Caco-2 (cell line): Measurements from ENCODE around the gene ITGB2. TPM values are rescaled to one million over a fixed set of nuclear protein-coding genes. Genes with fewer than 3 reads are reported as not detected.

Source experiments
- BruUV-seq: library from RNA; stranded (reverse); fragments of 400-500 nt; replicated peaks from 2 replicates; lab custom pipeline; 2021; lab: Mats Ljungman, UMichigan
- CTCF ChIA-PET: fragments of 300-600 bp; sonication (Branson Sonifier 250); formaldehyde crosslinking; loops from one replicate; lab custom pipeline; 2022; ENCODE audit warnings: antibody characterized with exemption; lab: Charles Lee
- POLR2A ChIA-PET: fragments of 300-600 bp; sonication (Branson Sonifier 250); formaldehyde crosslinking; loops from one replicate; lab custom pipeline; 2022; ENCODE audit warnings: antibody characterized with exemption; lab: Charles Lee
- DNase-seq, 2 experiments: peaks; one replicate each; pipeline versions ENCODE4 v3.0.0 to v3.0.0-alpha.2; 2020 to 2022
- H3K27me3 ChIP-seq: replicated peaks from 2 replicates; pipeline ENCODE4 v1.6.0; 2011; ENCODE audit warnings: low read length; ENCODE audit not compliant: control insufficient read depth, insufficient read depth
- H3K36me3 ChIP-seq: 2 replicates; pipeline ENCODE4 v1.5.1; 2011; ENCODE audit warnings: low read length; ENCODE audit not compliant: control insufficient read depth, insufficient read depth
- H3K4me1 ChIP-seq: fragments of 250-450 bp; sonication (Bioruptor Pico); 2 replicates; pipeline ENCODE4 v1.5.1; 2020; ENCODE audit warnings: mild to moderate bottlenecking
- H3K4me3 ChIP-seq: 2 replicates; pipeline ENCODE4 v1.5.1; 2011; ENCODE audit warnings: low read depth, mild to moderate bottlenecking, control low read depth, low read length
- H3K9me3 ChIP-seq: fragments of 250-450 bp; sonication (Bioruptor Pico); 2 replicates; pipeline ENCODE4 v1.5.1; 2020; ENCODE audit warnings: mild to moderate bottlenecking, moderate library complexity
- H3K27ac Mint-ChIP-seq: one replicate; pipeline ENCODE4 v1.8.0; 2022; ENCODE audit warnings: mixed read lengths; ENCODE audit not compliant: unreplicated experiment
- H3K27me3 Mint-ChIP-seq: one replicate; pipeline ENCODE4 v1.8.0; 2022; ENCODE audit warnings: mixed read lengths; ENCODE audit not compliant: insufficient read depth, unreplicated experiment
- H3K36me3 Mint-ChIP-seq: one replicate; pipeline ENCODE4 v1.8.0; 2022; ENCODE audit warnings: mild to moderate bottlenecking, mixed read lengths; ENCODE audit not compliant: insufficient read depth, unreplicated experiment
- H3K4me1 Mint-ChIP-seq: one replicate; pipeline ENCODE4 v1.8.0; 2022; ENCODE audit warnings: low read depth, mixed read lengths; ENCODE audit not compliant: unreplicated experiment
- H3K4me3 Mint-ChIP-seq: one replicate; pipeline ENCODE4 v1.8.0; 2022; ENCODE audit warnings: mild to moderate bottlenecking, moderate library complexity, mixed read lengths; ENCODE audit not compliant: unreplicated experiment
- H3K9me3 Mint-ChIP-seq: one replicate; pipeline ENCODE4 v1.8.0; 2022; ENCODE audit warnings: mixed read lengths; ENCODE audit not compliant: unreplicated experiment
- intact Hi-C: fragments of 100-400 bp; cut with micrococcal nuclease; formaldehyde crosslinking; loops from one replicate; pipeline ENCODE4 v1.10.0; 2022; ENCODE audit not compliant: unreplicated experiment
- total RNA-seq: library from RNA; stranded (reverse); gene quantifications from 2 replicates; pipeline ENCODE4 v1.2.3, GENCODE V29; 2022
- TF ChIP-seq, protein P1 (sequence below), 2 experiments: fragments of 200-600 bp in 1 of 2; IDR thresholded peaks; 1 replicate in 1 of 2; 2 replicates in 1 of 2; pipeline versions ENCODE4 v1.5.1 to v1.8.0; 2011 to 2022; ENCODE audit warnings: antibody characterized with exemption in 1 of 2, control low read depth in 1 of 2, inconsistent platforms in 1 of 2, low read depth in 1 of 2, low read length in 1 of 2, mild to moderate bottlenecking in 1 of 2, moderate library complexity in 1 of 2; ENCODE audit not compliant: insufficient read depth in 1 of 2, severe bottlenecking in 1 of 2, unreplicated experiment in 1 of 2

ITGB2 gene
- total RNA-seq, 1 experiment from 2014 or later, result 0.48 TPM

- Histone ChIP-seq H3K9me3 (no peaks in the 10 kb centered on the region), H3K4me1 (no peaks in the 10 kb centered on the region), H3K36me3 (no peaks in the 10 kb centered on the region), H3K27me3 (no peaks in the 10 kb centered on the region), H3K4me3 (no peak overlapping the region)
- intact Hi-C loops, result loop anchor here (2.0 kb wide), 1 partner anchor 41 kb away; no protein-coding TSS in a partner anchor
- Mint-ChIP-seq H3K9me3 (no peaks in the 10 kb centered on the region), H3K36me3 (no peaks in the 10 kb centered on the region), H3K4me1 (no peaks in the 10 kb centered on the region), H3K27me3 (peaks cover 4% of the 10 kb centered on the region), H3K27ac (no peak overlapping the region), H3K4me3 (no peak overlapping the region)
- CTCF ChIA-PET, result no interaction called here
- DNase-seq, result no peak
- TF ChIP-seq, protein P1, sequence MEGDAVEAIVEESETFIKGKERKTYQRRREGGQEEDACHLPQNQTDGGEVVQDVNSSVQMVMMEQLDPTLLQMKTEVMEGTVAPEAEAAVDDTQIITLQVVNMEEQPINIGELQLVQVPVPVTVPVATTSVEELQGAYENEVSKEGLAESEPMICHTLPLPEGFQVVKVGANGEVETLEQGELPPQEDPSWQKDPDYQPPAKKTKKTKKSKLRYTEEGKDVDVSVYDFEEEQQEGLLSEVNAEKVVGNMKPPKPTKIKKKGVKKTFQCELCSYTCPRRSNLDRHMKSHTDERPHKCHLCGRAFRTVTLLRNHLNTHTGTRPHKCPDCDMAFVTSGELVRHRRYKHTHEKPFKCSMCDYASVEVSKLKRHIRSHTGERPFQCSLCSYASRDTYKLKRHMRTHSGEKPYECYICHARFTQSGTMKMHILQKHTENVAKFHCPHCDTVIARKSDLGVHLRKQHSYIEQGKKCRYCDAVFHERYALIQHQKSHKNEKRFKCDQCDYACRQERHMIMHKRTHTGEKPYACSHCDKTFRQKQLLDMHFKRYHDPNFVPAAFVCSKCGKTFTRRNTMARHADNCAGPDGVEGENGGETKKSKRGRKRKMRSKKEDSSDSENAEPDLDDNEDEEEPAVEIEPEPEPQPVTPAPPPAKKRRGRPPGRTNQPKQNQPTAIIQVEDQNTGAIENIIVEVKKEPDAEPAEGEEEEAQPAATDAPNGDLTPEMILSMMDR (IDR thresholded peaks at IDR 0.05; ENCODE audit: insufficient read depth in 1 of 2, low read depth in 1 of 2, low read length in 1 of 2, severe bottlenecking in 1 of 2, unreplicated experiment in 1 of 2), result no peak
- POLR2A ChIA-PET, result no interaction called here
- BruUV-seq, result no TSS peak
Measured at GRCh38 chr21:44891631-44892031, 29.1 kb downstream of the ITGB2 start.

DNA sequence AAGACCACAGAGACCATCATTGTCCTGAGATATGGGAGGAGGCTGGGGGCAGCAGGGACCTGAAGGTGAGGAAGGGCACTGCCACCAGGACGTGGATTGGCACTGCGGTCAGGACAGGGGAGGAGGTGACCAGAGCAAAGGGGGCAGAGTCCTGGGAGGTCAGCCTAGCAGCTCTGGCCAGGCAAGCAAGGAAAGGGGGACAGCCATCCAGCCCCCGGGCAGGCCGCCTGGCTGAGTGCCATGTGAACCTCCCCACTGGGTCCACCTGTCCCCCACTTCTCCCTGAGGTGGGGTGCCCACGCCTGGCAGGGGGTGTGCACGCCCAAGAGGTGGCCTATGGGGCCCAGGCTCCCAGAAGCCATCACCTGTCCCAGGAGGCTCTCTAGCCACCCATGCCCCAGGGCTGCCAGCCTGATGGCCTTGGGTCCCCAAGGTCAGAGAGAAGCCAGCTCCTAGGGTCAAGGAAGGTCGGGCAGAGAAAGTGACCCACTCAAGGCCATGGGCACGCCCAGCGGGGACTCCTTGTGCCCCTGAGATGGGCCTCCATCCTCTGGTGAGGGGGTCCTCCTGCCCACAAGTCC is 29.6 kb downstream of the ITGB2 start:
- TF ChIP-seq, protein P1 (IDR thresholded peaks at IDR 0.05; ENCODE audit: insufficient read depth in 1 of 2, low read depth in 1 of 2, low read length in 1 of 2, severe bottlenecking in 1 of 2, unreplicated experiment in 1 of 2), result no peak
- ChIA-PET CTCF (no interaction called here), POLR2A (no interaction called here)
- no peaks in the 10 kb centered on the region for H3K4me1 ChIP-seq
- peaks cover 4% of the 10 kb centered on the region for H3K27me3 Mint-ChIP-seq
- no peaks in the 10 kb centered on the region for H3K4me1 Mint-ChIP-seq
- H3K27me3 ChIP-seq, result no peaks in the 10 kb centered on the region
- no TSS peak for BruUV-seq
- no peak for DNase-seq
- H3K27ac Mint-ChIP-seq, result no peak overlapping the region
- no peaks in the 10 kb centered on the region for H3K36me3 Mint-ChIP-seq
- intact Hi-C loops, result no loop called here
- H3K9me3 ChIP-seq, result no peaks in the 10 kb centered on the region
- H3K36me3 ChIP-seq, result no peaks in the 10 kb centered on the region
- no peak overlapping the region for H3K4me3 Mint-ChIP-seq
- H3K4me3 ChIP-seq, result no peak overlapping the region
- no peaks in the 10 kb centered on the region for H3K9me3 Mint-ChIP-seq

- TF ChIP-seq, protein P1 (IDR thresholded peaks at IDR 0.05; ENCODE audit: insufficient read depth in 1 of 2, low read depth in 1 of 2, low read length in 1 of 2, severe bottlenecking in 1 of 2, unreplicated experiment in 1 of 2), result no peak
- BruUV-seq, result no TSS peak
- intact Hi-C loops, result no loop called here
- peak in 1 of 2 experiments; percentile 14 for DNase-seq
- Histone ChIP-seq H3K9me3 (no peaks in the 10 kb centered on the region), H3K4me3 (no peak overlapping the region), H3K27me3 (no peaks in the 10 kb centered on the region), H3K36me3 (no peaks in the 10 kb centered on the region), H3K4me1 (no peaks in the 10 kb centered on the region)
- no peak overlapping the region for H3K27ac Mint-ChIP-seq
- H3K4me3 Mint-ChIP-seq, result no peak overlapping the region
- H3K4me1 Mint-ChIP-seq, result no peaks in the 10 kb centered on the region
- peaks cover 4% of the 10 kb centered on the region for H3K27me3 Mint-ChIP-seq
- no peaks in the 10 kb centered on the region for H3K36me3 Mint-ChIP-seq
- POLR2A ChIA-PET, result no interaction called here
- CTCF ChIA-PET, result no interaction called here
- H3K9me3 Mint-ChIP-seq, result no peaks in the 10 kb centered on the region
Measured at GRCh38 chr21:44890338-44890931, 30.3 kb downstream of the ITGB2 start.
